ENCODE results near the gene ASB10.

DNA sequence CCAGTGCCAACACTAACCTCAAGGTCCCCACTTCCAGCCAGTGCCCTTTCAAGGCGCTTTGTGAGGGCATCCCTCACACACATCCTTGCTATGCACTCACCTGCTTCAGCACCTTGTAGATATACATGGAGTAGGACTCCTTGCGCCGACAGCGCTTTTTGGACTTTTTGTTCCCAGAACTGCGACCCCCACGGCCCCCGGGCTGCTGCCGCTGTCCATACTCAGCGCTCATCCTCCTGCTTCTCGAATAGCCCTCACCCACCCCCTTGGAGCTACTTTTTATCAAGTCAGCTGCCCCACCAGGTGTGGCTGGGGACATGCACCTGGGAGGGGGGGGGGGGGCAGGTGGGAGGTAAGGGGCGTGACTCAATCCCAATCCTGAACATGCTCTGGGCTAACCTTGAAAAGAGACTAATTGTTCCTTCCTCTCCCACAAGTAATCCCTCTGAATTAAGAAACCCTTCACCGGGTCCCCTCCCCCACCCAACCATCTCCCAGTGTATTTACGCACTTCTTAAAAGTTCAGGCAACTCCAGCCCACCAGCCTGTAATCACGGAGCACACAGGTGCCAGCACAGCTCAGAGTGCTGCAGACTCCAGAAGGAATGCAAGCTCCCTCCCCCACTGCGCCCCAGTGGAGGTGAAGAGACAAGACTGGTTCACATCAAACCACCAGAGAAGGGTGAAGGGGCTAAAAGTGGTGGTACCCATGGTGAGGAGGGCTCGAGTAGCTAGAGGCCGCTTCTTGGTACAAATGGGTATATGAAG is 23.2 kb upstream of the ASB10 start, which contains the start of gene H2BK1:
- TF ChIP-seq, protein P1, sequence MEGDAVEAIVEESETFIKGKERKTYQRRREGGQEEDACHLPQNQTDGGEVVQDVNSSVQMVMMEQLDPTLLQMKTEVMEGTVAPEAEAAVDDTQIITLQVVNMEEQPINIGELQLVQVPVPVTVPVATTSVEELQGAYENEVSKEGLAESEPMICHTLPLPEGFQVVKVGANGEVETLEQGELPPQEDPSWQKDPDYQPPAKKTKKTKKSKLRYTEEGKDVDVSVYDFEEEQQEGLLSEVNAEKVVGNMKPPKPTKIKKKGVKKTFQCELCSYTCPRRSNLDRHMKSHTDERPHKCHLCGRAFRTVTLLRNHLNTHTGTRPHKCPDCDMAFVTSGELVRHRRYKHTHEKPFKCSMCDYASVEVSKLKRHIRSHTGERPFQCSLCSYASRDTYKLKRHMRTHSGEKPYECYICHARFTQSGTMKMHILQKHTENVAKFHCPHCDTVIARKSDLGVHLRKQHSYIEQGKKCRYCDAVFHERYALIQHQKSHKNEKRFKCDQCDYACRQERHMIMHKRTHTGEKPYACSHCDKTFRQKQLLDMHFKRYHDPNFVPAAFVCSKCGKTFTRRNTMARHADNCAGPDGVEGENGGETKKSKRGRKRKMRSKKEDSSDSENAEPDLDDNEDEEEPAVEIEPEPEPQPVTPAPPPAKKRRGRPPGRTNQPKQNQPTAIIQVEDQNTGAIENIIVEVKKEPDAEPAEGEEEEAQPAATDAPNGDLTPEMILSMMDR (IDR thresholded peaks at IDR 0.05; ENCODE audit: low read depth, low read length), result no peak
- no peak for TF ChIP-seq EZH2phosphoT487 (IDR thresholded peaks at IDR 0.05; ENCODE audit: low read depth)

All from OCI-LY3 (cell line).